Measurements from ENCODE around the gene GPATCH1.
A peak's percentile ranks its signal among the peaks of the same experiment; 100 is the strongest.
"Not testable (repeated sequence)": the region's sequence is repeated elsewhere in the genome, so short reads cannot be mapped to it uniquely, and the experiment has no call there.

Gene GPATCH1

DNA sequence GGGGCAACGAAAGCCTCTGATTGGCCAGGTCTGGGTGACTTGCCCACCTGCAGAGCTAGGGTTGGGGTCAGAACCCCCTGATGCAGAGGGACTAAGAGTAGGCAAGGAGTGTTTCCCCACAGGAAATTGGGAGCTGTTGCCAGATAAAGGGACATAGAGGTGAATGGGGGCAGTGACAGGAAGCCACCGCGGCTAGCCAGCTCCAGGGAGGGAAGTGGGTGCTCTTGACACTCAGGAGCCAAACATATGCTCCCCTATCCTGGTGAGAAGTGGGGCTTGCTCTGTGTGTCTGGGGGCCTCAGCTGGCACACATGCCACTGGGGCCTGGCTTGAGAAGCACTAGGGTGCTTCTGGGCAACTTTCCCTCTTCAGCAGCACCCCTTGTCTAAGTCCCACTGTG is 76.9 kb downstream of the GPATCH1 start:
- no peak for DNase-seq (ENCODE audit: low spot score)

- DNase-seq (ENCODE audit: low spot score): no peak
Measured at GRCh38 chr19:33158365-33158764, 77.4 kb downstream of the GPATCH1 start.

DNA sequence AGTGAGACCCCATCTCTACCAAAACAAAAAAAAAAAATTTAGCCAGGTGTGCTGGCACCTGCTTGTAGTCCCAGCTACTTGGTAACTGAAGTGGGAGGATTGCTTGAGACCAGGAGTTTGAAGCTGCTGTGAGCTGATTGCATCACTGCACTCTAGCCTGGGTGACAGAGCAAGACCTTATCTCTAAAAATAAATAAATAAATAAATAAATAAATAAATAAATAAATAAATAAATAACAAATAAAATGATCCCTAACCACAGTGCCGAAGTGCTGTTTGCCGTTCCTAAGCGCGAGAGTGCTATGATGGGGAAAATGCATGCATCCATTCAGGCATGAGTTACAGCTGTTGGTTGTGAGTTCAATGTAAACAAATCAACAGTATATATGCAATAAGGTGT is 78.2 kb downstream of the GPATCH1 start:
- no peak for DNase-seq (ENCODE audit: low spot score)

GRCh38 chr19:33159893-33160292 is 78.9 kb downstream of the GPATCH1 start:
- DNase-seq (ENCODE audit: low spot score): no peak

DNA sequence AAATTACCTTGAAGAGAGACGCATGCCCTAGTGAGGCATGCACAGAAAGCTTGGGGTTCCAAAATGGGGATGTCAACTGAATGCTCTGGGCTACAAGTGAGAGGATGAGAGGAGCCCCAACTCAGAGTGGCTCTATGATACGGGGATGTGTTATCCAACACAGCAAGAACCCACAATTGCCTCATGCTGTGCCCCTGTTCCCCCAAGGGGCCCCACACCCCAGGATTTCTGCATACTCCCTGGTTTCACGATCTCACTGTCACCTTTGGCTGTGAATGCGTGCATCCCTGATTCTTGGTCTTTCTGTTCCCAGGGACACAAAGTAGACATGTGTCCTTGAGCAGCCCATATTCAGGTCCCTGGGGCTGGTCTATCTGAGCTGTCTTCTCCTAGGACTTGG is 80.2 kb downstream of the GPATCH1 start:
- DNase-seq (ENCODE audit: low spot score): no peak

DNA sequence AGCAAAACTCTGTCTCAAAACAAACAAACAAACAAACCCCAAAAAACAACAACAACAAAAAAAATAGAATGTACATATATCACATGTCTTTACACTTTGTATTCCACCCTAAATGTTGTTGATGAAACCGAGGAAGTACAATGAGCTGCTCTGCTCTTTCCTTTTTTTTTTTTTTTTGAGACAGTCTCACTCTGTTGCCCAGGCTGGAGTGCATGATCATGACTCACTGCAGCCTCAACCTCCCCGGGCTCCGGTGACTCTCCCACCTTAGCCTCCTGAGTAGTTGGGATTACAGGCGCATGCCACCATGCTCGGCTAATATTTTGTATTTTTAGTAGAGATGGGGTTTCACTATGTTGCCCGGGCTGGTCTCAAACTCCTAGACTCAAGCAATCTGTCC is 82.5 kb downstream of the GPATCH1 start:
- DNase-seq (ENCODE audit: low spot score): no peak

GRCh38 chr19:33166037-33166436 is 85.1 kb downstream of the GPATCH1 start:
- DNase-seq (ENCODE audit: low spot score): not testable (repeated sequence)

DNA sequence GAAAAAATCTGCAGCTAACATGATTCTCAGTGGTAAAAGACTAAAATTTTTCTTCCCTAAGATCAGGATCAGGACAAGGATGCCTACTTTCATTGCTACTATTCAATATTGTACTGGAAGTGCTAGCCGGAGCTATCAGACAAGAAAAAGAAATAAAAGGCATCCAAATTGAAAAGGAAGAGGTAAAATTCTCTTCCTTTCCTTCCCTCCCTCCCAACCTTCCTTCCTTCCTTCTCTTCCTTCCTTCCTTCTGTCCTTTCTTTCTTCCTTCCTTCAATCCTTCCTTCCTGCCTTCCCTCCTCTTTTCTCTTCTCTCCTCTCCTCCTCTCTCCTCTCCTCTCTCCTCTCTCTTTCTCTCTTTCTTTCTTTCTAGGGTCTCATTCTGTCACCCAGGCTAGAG is 86.5 kb downstream of the GPATCH1 start:
- no peak for DNase-seq (ENCODE audit: low spot score)

DNA sequence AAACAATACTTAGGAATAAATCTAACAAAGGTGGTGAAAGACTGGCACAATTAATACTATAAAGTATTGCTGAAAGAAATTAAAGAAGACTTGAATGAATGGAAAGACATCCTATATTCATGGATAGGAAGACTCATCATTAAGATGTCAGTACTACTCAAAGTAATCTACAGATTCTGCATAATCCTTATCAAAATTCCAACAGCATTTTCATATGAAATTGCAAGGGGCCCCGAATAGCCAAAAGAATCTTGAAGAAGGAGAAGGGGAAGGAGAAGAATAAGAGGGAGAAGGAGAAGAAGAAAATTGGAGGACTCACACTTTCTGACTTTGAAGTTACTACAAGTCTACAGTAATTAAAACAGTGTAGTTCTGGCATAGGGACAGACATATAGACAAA is 87.5 kb downstream of the GPATCH1 start:
- DNase-seq (ENCODE audit: low spot score): no peak

GRCh38 chr19:33171222-33171795 is 90.3 kb downstream of the GPATCH1 start:
- no peak for DNase-seq (ENCODE audit: low spot score)

DNA sequence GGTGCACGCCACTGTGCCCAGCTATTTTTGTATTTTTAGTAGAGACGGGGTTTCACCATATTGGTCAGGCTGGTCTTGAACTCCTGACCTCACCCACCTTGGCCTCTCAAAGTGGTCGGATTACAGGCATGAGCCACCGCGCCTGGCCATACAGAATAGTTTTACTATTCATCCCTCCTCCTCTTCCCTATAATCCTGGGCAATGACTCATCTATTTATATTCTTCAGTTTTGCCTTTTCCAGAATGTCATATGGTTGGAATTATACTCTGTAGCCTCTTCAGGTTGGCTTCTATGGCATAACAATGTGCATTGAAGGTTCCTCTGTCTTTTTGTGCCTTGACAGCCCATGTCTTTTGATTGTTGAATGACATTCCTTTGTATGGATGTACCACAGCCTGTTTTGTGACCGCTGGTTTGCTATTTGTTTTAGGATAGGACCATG is 91.0 kb downstream of the GPATCH1 start:
- DNase-seq (ENCODE audit: low spot score): no peak

- DNase-seq (ENCODE audit: low spot score): no peak
Measured at GRCh38 chr19:33174186-33174585, 93.2 kb downstream of the GPATCH1 start.

GRCh38 chr19:33175156-33175782 is 94.3 kb downstream of the GPATCH1 start:
- DNase-seq (ENCODE audit: low spot score): no peak

- no peak for DNase-seq (ENCODE audit: low spot score)
Measured at GRCh38 chr19:33175886-33176669, 95.1 kb downstream of the GPATCH1 start.

DNA sequence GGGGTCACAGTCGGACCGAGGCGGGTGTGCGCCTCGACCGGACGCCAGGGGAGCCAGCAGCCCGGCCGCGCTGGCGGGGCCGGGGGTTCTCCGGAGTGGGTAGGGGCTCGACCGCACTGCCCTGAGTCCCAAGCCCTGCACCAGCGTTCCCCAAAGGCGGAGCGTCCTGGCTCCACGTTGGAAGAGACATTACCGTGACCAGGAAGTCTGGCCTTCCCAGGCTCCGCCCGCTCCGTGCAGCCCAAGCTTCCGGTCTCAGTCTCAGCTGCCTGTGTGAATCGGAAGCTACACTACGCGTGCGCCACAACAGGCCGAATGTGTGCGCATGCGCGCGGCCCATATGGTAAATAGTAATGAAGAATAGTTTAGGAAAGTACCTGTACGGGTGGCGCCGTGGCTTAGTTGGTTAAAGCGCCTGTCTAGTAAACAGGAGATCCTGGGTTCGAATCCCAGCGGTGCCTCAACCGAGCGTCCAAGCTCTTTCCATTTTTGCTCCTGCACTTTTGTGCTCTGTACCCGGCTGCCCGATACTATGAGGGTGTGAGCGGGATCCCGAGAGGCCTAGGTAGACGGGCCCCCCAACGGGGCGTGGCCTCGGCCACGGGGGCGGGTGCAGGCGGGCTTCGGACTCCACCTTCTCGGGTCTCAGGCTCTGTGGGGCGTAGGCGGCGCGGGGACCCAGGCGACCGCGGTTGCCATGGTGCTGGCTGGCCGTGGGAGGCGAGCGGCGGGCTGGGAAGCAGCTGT is 95.9 kb downstream of the GPATCH1 start:
- DNase-seq (ENCODE audit: low spot score): peak; percentile 99

GRCh38 chr19:33177417-33177979 is 96.5 kb downstream of the GPATCH1 start:
- DNase-seq (ENCODE audit: low spot score): peak; percentile 89
